SH-SY5Y (cell line): ENCODE data around the gene RPS6KB2.

Experiments used
- GATA2 ChIP-seq: IDR thresholded peaks from 2 replicates; pipeline ENCODE4 v1.6.1; 2011; ENCODE audit warnings: mild to moderate bottlenecking, low read depth, low read length
- GATA3 ChIP-seq: IDR thresholded peaks from 2 replicates; pipeline ENCODE4 v1.6.1; 2011; ENCODE audit warnings: low read depth, mild to moderate bottlenecking, low read length, moderate library complexity

The RPS6KB2 gene

DNA sequence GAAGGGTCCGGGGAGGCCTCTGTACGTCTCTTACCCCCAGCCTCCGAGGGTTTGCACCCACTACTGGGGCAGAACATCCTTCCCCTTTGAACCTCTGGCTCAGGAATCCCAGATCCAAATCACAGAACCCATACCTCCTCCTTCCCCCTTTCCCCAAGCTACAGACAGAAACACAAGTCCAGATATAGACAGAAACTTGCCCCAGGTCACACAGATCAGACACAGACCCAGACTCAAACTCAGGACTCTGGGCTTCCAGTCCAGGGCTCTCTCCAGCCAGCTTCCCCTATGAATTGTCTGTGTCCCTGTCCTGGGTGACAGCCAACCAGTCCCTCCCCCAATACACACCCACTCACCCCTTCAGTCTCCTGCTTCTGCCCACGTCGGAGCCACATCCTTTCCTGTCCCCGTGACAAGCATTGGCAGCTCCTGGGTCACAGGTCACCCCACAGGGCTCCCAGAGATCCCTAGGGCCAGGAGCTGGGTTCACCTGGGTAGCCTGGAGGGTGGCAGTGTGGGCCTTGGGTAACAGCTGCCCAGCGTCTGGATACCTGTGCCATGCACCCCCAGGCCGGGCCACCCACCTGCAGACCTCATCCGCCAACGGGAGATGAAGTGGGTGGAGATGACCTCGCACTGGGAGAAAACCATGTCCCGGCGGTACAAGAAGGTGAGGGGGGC is 23.6 kb upstream of the RPS6KB2 start:
- no peak for TF ChIP-seq GATA3
- TF ChIP-seq GATA2 = no peak

DNA sequence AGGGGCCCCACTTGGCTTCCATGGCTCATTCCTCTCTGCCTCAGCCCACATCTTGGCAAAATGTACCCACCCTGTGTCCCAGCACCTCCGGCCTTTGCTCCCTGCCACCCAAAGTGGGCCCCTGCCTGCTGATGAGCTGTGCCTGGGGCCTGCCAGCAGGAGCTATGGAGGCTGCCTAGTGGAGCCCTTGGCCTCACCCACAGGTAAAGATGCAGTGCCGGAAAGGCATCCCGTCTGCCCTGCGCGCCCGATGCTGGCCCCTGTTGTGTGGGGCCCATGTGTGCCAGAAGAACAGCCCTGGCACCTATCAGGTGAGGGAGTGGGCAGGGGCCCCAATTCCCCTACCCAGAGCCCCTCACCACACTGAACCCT is 23.1 kb upstream of the RPS6KB2 start:
- TF ChIP-seq GATA3 = no peak

DNA sequence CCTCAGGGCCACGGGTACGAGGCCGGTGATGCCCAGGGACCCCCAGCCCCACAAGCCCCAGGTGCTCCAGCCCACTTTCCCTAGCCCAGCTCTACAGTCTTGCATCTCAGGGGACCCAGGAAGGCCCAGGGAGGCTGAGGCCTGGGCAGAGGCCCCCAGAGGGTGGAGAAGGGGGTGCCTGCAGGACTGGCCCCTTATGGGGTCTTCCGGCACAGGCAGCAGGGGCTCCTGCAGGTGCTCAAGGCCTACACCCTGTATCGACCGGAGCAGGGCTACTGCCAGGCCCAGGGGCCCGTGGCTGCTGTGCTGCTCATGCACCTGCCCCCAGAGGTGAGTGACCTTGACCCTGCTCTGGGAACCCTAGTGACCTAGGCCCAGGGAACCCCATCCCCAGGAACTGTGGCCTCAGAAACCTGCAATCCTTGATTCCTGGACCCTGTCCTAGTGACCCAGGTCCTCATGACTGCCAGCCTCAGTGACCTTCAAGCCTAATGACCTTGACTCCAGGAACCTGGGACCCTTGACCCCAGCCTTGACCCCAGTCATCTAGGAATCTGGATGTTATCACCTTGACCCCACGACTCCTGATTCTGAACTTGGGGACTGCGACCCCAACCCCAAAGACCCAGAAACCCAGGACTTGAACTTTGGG is 22.5 kb upstream of the RPS6KB2 start:
- TF ChIP-seq GATA3 (no peak), GATA2 (no peak)

DNA sequence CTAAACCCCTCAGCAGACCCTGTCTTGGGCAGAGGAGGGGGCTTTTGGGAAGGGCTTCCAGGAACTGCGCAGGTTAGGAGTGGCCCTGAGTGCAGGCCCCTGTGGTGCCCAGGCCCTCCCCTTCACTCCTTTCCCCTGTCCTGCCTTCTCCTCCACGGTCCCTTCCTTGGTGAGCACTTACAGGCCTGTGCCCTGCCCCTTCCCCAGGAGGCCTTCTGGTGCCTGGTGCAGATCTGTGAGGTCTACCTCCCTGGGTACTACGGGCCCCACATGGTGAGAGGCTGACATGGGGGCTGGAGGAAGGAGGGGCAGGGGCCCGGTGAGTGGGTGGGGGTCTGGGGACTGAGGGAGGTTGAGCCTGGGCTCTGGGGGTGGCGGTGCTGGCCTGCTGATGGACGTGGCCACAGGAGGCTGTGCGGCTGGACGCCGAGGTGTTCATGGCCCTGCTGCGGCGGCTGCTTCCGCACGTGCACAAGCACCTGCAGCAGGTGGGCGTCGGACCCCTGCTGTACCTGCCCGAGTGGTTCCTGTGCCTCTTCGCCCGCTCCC is 21.8 kb upstream of the RPS6KB2 start:
- TF ChIP-seq GATA2 (no peak), GATA3 (no peak)

DNA sequence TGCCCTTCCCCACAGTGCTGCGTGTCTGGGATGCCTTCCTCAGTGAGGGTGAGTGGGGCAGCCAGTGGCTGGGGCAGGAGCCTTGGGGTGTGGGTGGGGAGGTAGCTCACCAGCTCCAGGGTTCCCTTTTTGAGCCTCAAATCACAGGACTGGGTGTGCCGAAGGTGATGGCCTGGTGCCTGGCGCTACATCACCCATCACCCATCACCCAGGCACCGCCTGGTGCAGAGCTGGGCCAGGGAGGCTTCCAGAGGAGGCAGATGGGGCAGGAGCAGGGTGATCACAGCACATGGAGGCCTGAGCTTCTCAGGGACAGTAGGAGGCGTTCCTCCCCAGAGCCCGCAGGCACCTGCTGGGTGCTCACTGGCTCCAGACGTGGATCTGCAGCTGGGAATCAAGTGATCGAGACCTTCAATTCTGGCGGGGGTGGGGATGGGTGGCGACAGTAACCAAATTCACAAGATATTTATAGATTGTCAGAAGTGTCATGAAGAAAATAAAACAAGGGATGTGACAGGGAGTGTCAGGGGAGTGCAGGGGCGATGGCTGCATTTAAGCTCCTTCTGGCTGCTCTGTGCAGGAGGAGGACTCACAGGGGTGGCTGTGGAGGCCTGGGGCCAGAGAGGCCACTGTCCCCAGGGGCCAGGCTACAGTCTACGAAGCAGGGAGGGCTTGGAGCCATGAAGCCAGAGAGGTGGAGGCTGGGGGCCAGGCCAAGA is 21.2 kb upstream of the RPS6KB2 start:
- no peak for TF ChIP-seq GATA3
- TF ChIP-seq GATA2 = no peak

DNA sequence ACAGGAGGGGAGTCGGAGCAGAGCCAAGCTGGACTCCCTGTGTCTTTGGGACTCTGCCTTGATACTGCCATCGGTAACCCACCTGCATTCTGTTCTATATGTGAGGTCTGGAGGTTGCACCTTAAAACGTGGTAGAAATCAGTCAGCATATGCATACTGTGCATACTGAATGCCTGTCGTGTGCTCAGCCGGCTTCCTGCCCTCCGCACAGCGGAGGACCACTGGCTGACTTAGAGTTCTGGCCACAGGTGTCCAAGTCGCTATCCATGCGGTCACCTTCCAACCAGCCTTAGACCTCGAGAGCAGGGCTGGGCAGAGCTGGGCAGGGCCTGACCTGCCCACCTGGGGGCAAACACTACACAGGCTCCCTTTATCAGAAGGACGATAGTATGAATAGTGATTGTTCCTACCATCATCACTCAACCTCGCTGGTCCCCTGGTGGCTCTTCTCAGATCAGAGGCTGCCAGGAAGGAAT is 20.6 kb upstream of the RPS6KB2 start:
- TF ChIP-seq GATA2 = no peak
- no peak for TF ChIP-seq GATA3

DNA sequence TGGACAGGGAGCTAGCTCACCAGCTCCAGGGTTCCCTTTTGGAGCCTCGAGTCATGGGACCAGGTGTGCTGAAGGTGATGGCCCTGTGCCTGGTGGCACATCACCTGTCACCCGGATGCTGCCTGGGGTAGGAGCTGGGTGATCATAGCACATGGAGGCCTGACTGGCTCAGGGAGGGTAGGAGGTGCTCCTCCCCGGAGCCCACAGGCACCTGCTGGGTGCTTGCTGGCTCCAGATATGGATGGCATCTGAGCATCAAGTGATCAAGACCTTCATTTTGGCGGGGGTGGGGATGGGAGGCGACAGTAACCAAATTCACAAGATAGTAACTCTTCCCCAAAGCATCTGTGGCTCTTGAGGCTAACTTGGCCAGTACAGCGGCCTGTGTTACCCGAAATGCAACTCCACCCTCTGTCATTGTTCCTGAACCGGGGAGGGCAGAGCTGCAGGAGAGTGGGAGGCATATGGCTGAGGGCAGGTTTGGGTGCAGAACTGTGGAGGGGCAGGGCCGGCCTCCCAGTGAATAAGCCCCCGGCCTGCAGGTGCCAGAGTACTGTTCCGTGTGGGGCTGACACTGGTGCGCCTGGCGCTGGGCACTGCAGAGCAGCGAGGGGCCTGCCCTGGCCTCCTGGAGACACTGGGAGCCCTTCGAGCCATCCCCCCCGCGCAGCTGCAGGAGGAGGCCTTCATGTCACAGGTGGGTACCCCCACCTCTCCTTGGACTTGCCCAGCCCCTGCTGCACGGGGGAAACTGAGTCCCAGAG is 19.7 kb upstream of the RPS6KB2 start:
- no peak for TF ChIP-seq GATA3
- TF ChIP-seq GATA2 = no peak

DNA sequence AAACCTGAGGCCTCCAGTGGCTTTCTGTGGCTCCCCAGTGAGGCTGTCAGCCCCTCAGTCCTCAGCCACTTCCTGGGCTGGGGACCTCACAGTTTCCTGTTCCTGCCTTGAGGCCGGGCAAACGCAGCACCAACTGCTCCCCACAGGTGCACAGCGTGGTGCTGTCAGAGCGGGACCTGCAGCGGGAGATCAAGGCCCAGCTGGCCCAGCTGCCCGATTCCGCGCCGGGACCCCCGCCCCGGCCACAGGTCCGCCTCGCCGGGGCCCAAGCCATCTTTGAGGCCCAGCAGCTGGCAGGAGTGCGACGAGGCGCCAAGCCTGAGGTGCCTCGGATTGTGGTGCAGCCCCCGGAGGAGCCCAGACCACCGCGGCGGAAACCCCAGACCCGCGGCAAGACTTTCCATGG is 19.0 kb upstream of the RPS6KB2 start:
- TF ChIP-seq GATA3 = no peak
- no peak for TF ChIP-seq GATA2

DNA sequence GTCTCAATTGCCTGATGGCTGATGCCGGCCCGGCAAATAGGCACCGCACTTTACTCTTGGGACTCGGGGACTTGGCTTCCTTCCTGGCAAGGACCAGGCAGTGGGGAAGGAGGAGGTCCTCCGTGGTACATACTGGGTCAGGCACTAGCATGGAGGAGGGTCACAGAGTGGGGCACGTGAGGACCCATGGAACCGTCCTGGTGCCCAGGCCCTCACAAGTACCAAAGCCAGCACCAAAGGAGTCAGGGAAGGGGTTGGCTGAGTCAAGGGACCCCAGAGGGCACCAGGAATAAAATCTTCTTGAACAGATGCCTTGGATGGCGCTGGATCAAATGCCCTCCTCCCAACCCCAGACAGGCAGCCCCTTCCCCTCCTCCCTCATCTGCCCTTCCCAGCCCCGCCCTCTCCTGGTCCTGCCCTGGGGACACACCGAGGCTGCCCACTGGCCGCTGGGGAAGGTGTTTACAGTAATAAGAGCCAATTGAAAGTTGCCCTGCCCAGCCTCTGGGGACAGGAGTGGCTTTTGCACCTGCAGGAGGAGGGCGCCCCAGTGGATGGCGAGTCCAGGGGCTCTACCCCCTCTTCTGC is 18.4 kb upstream of the RPS6KB2 start:
- TF ChIP-seq GATA2 = no peak

DNA sequence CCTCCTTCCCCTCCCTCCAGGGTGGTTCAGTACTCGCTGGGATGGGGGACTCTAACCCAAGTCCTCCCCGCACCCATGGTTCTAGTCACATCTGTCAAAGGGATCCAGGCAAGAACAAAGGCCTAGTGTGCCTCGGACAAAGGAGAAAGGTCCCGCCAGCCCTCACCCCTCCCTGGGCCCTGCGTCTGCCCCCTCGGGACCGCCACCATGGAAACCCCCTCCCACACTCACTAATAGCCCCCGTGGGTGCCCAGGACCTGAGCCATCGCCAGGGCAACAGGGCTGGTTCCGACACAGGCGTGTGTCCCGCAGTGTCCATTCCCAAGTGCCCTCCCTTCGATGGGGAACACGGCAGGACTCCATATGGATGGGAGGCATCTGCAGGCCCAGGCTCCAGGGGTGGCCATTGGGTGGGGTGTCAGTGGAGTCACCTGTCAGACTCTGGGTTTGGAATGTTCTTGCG is 17.9 kb upstream of the RPS6KB2 start:
- TF ChIP-seq GATA2 (no peak), GATA3 (no peak)

DNA sequence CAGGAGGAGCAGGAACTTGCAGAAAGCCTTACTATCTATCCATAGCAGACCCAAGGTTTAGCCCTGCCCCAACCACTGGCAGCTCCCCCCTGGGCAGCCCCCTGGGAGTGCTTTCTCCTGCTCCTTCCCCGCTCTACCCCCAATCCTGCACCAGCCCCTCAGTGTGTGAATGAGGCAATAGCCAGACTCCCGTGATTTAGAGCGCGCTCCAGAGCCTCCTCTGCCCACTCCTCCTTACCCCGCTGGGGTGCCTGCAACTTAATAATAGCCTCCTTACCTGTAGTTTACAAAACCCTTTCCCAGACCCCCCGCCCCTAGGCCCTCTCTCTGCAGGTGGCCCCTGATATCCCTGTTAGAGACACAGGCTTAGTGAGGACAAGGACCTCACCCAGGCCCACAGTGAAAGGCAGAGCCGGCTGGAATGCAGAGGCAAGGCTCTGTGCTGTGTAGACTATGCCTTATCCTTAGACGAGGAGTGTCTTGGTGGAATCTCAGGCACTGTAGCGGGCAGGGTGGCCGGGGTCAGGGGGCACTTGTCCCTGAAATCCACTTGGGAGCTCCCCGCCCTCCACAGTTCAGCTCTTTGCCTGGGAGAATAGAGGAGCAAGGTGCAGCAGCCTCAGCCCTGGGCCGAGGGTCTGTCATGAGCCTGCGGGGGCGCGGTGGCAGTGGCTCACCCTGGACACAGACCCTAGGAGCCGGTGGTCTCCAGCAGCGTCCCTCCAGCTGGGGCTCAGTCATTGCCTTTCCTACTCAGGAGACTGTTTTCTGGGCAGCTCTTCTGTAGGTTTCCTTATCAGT is 17.1 kb upstream of the RPS6KB2 start:
- TF ChIP-seq GATA2 = no peak
- no peak for TF ChIP-seq GATA3

DNA sequence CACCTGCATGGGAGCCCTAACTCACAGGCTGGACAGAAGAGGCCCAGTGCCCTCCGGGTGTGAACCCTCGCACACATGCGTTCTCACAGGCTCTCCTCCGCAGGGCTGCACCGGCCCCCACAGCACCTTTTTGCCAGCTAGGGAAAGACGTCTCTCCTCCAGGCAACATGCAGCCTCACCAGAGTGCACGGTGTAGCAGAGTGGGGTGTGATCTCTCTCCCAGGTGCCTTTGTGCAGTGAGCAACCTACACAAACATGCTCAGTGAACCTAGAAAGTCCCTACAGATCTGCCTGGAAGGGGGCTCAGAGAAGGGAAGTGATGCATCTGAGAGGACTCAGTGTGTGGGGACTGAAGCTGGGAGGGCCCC is 16.5 kb upstream of the RPS6KB2 start:
- TF ChIP-seq GATA3 = no peak
- TF ChIP-seq GATA2 = no peak

DNA sequence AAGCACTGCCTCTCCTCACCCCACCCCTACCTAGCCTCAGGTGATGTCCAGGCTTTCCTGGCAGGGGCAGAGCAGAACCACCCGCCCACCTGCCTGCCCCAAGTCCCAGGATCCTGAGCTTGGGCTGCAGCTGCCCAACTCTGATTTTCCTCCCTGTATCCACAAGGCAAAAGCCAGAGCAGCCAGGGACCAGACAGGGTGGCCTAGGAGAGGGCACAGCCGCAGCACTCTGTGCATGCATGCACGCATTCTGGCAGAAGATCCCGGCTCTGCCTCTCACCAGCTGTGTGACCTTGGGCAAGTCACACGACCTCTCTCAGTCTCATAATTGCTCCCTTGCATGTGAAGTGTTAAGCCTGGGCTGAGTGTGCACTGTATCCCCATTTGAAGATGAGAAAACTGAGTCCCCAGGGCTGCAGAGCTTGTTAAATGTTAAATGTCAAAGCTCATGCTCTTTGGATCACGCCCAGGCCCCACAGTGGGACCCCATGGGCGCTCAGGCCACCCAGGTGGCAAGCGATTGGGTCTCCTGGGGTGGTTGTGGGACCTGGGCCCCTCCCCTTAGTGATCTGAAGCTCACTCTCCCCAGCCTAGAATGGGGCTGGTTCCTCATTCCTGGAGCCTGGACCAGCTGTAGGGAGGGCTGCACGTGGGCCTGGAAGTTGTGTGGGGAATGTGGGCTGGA is 15.7 kb upstream of the RPS6KB2 start:
- TF ChIP-seq GATA3 (no peak), GATA2 (no peak)
